ENCODE measurements around the gene VPS52. TPM values are rescaled to one million over a fixed set of nuclear protein-coding genes. Genes with fewer than 3 reads are reported as not detected.

The VPS52 gene
- total and polyA plus RNA-seq, 9 of the 15 experiments (the other 6 are each of a cell fraction or from before 2014, with no cell fraction given): 24.4 to 103 (median 40.2) TPM

- TF ChIP-seq ZNF589 (CRISPR knock-in tag; IDR thresholded peaks at IDR 0.05; ENCODE audit: low read depth) (peak; percentile 47; the same call in 1 of the 2 replicates), PRDM10 (IDR thresholded peaks at IDR 0.05; ENCODE audit: partially characterized antibody) (peak; percentile 7), CBX8 (IDR thresholded peaks at IDR 0.05; ENCODE audit: borderline replicate concordance, extremely low read depth, low read depth, low read length, poor library complexity, severe bottlenecking) (no peak), ZNF644 (tag; IDR thresholded peaks at IDR 0.05; ENCODE audit: low read depth) (peak; percentile 92), HMGN3 (IDR thresholded peaks at IDR 0.05; ENCODE audit: borderline replicate concordance, extremely low read depth, insufficient read length, low read depth, low read length) (no peak), HMBOX1 (IDR thresholded peaks at IDR 0.05) (0 out of 2 replicates have a peak, but pooled peaks have one; percentile 14), ZBTB40 (IDR thresholded peaks at IDR 0.05) (peak; percentile 99), ZBTB40 (CRISPR knock-in tag; IDR thresholded peaks at IDR 0.05) (no peak), MEF2D (tag; conservative IDR thresholded peaks at IDR 0.05; ENCODE audit: low read depth) (peak; percentile 51; the same call in 1 of the 2 replicates), KLF6 (CRISPR knock-in tag; IDR thresholded peaks at IDR 0.05; ENCODE audit: borderline replicate concordance) (peak; percentile 78; the same call in 1 of the 2 replicates), RBBP5 (IDR thresholded peaks at IDR 0.05; ENCODE audit: borderline replicate concordance, insufficient read depth, low read length, poor library complexity, severe bottlenecking) (peak; percentile 78)
Observed at GRCh38 chr6:33288921-33289783, 17.5 kb upstream of the VPS52 start, which contains the start of the genes PFDN6 and WDR46 (continued).
